ENCODE measurements around the gene APBA2. TPM values are rescaled to one million over a fixed set of nuclear protein-coding genes. Genes with fewer than 3 reads are reported as not detected.

The APBA2 gene
- total RNA-seq, 1 experiment from 2014 or later: 0.31 TPM

- Histone ChIP-seq H3K4me1 (ENCODE audit: control insufficient read depth, insufficient read depth, low read length) (no peaks in the 10 kb centered on the region), H3K27me3 (ENCODE audit: control insufficient read depth, insufficient read depth, low read length) (no peaks in the 10 kb centered on the region; the same call in 1 of the 2 replicates), H3K27ac (ENCODE audit: low read length) (no peak overlapping the region), H3K4me3 (ENCODE audit: low read depth in 2 of 2, low read length in 2 of 2) (no peak overlapping the region), H3K36me3 (ENCODE audit: control insufficient read depth, insufficient read depth, low read length) (no peaks in the 10 kb centered on the region), H3K9me3 (ENCODE audit: control insufficient read depth, insufficient read depth, low read depth, low read length) (no peaks in the 10 kb centered on the region)
- DNase-seq (ENCODE audit: low read depth, low spot score) (no peak), ATAC-seq (no peak)
- in situ Hi-C loops (cut with HindIII; ENCODE audit: low pct_unique_long_range_greater_than_20kb, low sequenced_read_pairs) (no loop called here), intact Hi-C loops (cut with micrococcal nuclease; ENCODE audit: unreplicated experiment) (no loop called here)
- CTCF ChIA-PET: no interaction called here
- TF ChIP-seq CTCF (IDR thresholded peaks at IDR 0.05): no peak
- TF ChIP-seq POLR2AphosphoS5 (IDR thresholded peaks at IDR 0.05; ENCODE audit: low read depth, low read length): no peak
- TF ChIP-seq REST (IDR thresholded peaks at IDR 0.05; ENCODE audit: insufficient read depth in 1 of 2, low read depth in 2 of 2, low read length in 1 of 2): no peak
- no peak for TF ChIP-seq SIN3A (IDR thresholded peaks at IDR 0.05; ENCODE audit: borderline replicate concordance, insufficient read depth, low read depth, low read length)
- POLR2A ChIA-PET: no interaction called here
- no TSS peak for BruUV-seq (replicated peaks)
Measured at GRCh38 chr15:29086001-29086400, 200.2 kb downstream of the APBA2 start.

GRCh38 chr15:29086891-29087290, 201.1 kb downstream of the APBA2 start:
- TF ChIP-seq SIN3A (IDR thresholded peaks at IDR 0.05; ENCODE audit: borderline replicate concordance, insufficient read depth, low read depth, low read length): no peak
- TF ChIP-seq CTCF (IDR thresholded peaks at IDR 0.05): no peak
- TF ChIP-seq POLR2AphosphoS5 (IDR thresholded peaks at IDR 0.05; ENCODE audit: low read depth, low read length): no peak
- no peak for TF ChIP-seq REST (IDR thresholded peaks at IDR 0.05; ENCODE audit: insufficient read depth in 1 of 2, low read depth in 2 of 2, low read length in 1 of 2)
- TF ChIP-seq TCF7L2 (IDR thresholded peaks at IDR 0.05; ENCODE audit: low read depth, low read length): no peak
- no TSS peak for BruUV-seq (replicated peaks)
- intact Hi-C loops (cut with micrococcal nuclease; ENCODE audit: unreplicated experiment) (no loop called here), in situ Hi-C loops (cut with HindIII; ENCODE audit: low pct_unique_long_range_greater_than_20kb, low sequenced_read_pairs) (no loop called here)
- no peaks in the 10 kb centered on the region for H3K36me3 ChIP-seq (ENCODE audit: control insufficient read depth, insufficient read depth, low read length)
- ChIA-PET CTCF (no interaction called here), POLR2A (no interaction called here)
- no peak overlapping the region for H3K27ac ChIP-seq (ENCODE audit: low read length)
- H3K4me3 ChIP-seq (ENCODE audit: low read depth in 2 of 2, low read length in 2 of 2): no peak overlapping the region
- DNase-seq (ENCODE audit: low read depth, low spot score): no peak
- no peaks in the 10 kb centered on the region for H3K9me3 ChIP-seq (ENCODE audit: control insufficient read depth, insufficient read depth, low read depth, low read length)
- H3K4me1 ChIP-seq (ENCODE audit: control insufficient read depth, insufficient read depth, low read length): no peaks in the 10 kb centered on the region
- ATAC-seq: no peak
- no peaks in the 10 kb centered on the region; the same call in 1 of the 2 replicates for H3K27me3 ChIP-seq (ENCODE audit: control insufficient read depth, insufficient read depth, low read length)
